Glutamatergic neuron (in vitro differentiated cells): ENCODE data around the gene FAM210A. TPM values are rescaled to one million over a fixed set of nuclear protein-coding genes. Genes with fewer than 3 reads are reported as not detected.

Experiments used
- DNase-seq: peaks from one replicate; pipeline ENCODE4 v3.0.0; 2022
- H3K27ac Mint-ChIP-seq: one replicate; pipeline ENCODE4 v1.8.0; 2020; ENCODE audit warnings: mild to moderate bottlenecking, mixed read lengths, inconsistent platforms; ENCODE audit not compliant: unreplicated experiment
- H3K27me3 Mint-ChIP-seq: one replicate; pipeline ENCODE4 v1.8.0; 2020; ENCODE audit warnings: mild to moderate bottlenecking, moderate library complexity, mixed read lengths, inconsistent platforms; ENCODE audit not compliant: unreplicated experiment
- H3K36me3 Mint-ChIP-seq: one replicate; pipeline ENCODE4 v1.8.0; 2020; ENCODE audit warnings: mild to moderate bottlenecking, mixed read lengths, inconsistent platforms; ENCODE audit not compliant: unreplicated experiment
- H3K4me1 Mint-ChIP-seq: one replicate; pipeline ENCODE4 v1.8.0; 2020; ENCODE audit warnings: mild to moderate bottlenecking, low read depth, mixed read lengths, inconsistent platforms; ENCODE audit not compliant: unreplicated experiment
- H3K4me3 Mint-ChIP-seq: one replicate; pipeline ENCODE4 v1.8.0; 2020; ENCODE audit warnings: mild to moderate bottlenecking, mixed read lengths, inconsistent platforms; ENCODE audit not compliant: unreplicated experiment
- H3K9me3 Mint-ChIP-seq: one replicate; pipeline ENCODE4 v1.8.0; 2020; ENCODE audit warnings: mild to moderate bottlenecking, moderate library complexity, mixed read lengths, inconsistent platforms; ENCODE audit not compliant: unreplicated experiment
- CTCF ChIP-seq: fragments of 200-600 bp; sonication (generic); IDR thresholded peaks from one replicate; pipeline ENCODE4 v1.5.0; 2021; ENCODE audit not compliant: partially characterized antibody, unreplicated experiment
- total RNA-seq: library from RNA; stranded (reverse); fragmentation: NEBNext Ultra II Directional; extraction: Animal tissue kit (Norgen Biotek cat#: 25700); gene quantifications from one replicate; pipeline ENCODE4 v1.2.1, GENCODE V29; 2021; ENCODE audit not compliant: unreplicated experiment

Gene FAM210A
- total RNA-seq, 1 donor from 2014 or later = 7.9 TPM

- H3K36me3 Mint-ChIP-seq = no peaks in the 10 kb centered on the region
- H3K9me3 Mint-ChIP-seq = peaks cover 6% of the 10 kb centered on the region
- no peak overlapping the region for H3K27ac Mint-ChIP-seq
- no peak for DNase-seq
- no peak for TF ChIP-seq CTCF
- H3K4me1 Mint-ChIP-seq = no peaks in the 10 kb centered on the region
- peaks cover 2% of the 10 kb centered on the region for H3K27me3 Mint-ChIP-seq
- no peak overlapping the region for H3K4me3 Mint-ChIP-seq
Measured at GRCh38 chr18:13720123-13720522, 6.2 kb downstream of the FAM210A start.

DNA sequence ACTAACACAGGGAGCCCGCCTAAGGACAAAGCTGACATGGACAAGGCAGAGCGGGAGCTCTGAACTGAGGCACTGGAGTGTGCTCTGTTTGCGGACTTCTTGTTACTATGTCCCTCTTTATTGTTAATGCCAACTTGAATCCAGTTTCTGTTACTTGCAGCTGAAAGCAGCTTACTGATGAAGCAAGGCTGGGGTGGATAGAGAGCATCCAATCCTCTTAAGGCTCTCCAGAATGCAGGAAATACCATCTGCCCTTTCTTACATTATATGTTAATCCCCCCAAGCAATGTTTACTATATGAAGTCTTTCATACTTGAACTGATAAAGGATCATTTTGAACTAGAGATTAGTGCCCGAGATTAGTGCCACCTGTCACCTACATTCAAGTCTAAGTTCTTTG is 9.4 kb downstream of the FAM210A start:
- no peak for DNase-seq
- Mint-ChIP-seq H3K27ac (no peak overlapping the region), H3K36me3 (no peaks in the 10 kb centered on the region), H3K27me3 (no peaks in the 10 kb centered on the region), H3K9me3 (peaks cover 6% of the 10 kb centered on the region), H3K4me3 (no peak overlapping the region), H3K4me1 (no peaks in the 10 kb centered on the region)
- no peak for TF ChIP-seq CTCF

- H3K36me3 Mint-ChIP-seq = no peaks in the 10 kb centered on the region
- H3K27me3 Mint-ChIP-seq = no peaks in the 10 kb centered on the region
- no peaks in the 10 kb centered on the region for H3K4me1 Mint-ChIP-seq
- no peak for DNase-seq
- TF ChIP-seq CTCF = no peak
- no peak overlapping the region for H3K4me3 Mint-ChIP-seq
- H3K9me3 Mint-ChIP-seq = peaks cover 4% of the 10 kb centered on the region
- no peak overlapping the region for H3K27ac Mint-ChIP-seq
Measured at GRCh38 chr18:13715330-13715729, 11.0 kb downstream of the FAM210A start.

- Mint-ChIP-seq H3K27me3 (no peaks in the 10 kb centered on the region), H3K4me3 (no peak overlapping the region), H3K4me1 (no peaks in the 10 kb centered on the region), H3K27ac (no peak overlapping the region), H3K36me3 (no peaks in the 10 kb centered on the region), H3K9me3 (peaks cover 4% of the 10 kb centered on the region)
- DNase-seq = no peak
- TF ChIP-seq CTCF = no peak
Measured at GRCh38 chr18:13713455-13714055, 12.8 kb downstream of the FAM210A start.

DNA sequence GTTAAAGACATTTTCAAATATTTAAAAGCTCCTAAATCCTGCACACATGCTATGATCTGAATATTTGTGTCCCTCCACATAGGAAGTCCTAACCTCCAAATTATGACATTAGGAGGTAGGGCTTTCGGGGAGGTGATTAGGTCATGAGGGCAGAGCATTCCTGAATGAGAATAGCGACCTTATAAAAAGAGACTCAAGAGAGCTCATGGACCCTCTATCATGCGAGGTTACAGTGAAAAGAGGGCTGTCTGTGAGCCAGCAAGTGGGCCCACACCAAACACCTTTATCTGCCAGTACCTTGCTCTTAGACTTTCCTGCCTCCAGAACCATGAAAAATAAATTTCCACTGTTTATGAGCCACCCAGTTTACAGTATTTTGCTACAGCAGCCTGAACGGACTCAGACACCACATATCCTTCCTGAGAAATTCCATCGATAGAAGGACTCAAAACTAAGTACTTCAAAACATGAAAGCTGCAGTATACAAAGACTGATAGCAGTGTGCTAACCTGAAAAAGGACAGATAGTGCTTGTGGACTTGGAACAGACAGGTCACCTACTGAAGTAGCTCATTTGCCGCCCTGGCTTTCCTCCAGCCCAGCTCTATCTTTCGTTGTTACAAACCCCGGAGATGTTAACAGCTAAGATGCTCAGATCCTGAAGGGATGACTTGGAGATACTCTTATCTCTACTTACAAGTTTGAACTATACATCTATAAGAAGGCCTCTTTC is 13.8 kb downstream of the FAM210A start:
- no peaks in the 10 kb centered on the region for H3K36me3 Mint-ChIP-seq
- no peaks in the 10 kb centered on the region for H3K4me1 Mint-ChIP-seq
- H3K27me3 Mint-ChIP-seq = no peaks in the 10 kb centered on the region
- DNase-seq = no peak
- TF ChIP-seq CTCF = no peak
- no peak overlapping the region for H3K4me3 Mint-ChIP-seq
- no peak overlapping the region for H3K27ac Mint-ChIP-seq
- H3K9me3 Mint-ChIP-seq = peaks cover 4% of the 10 kb centered on the region
